Urothelium cell line (cell line): ENCODE results near the gene LRRC1.
A peak's percentile ranks its signal among the peaks of the same experiment; 100 is the strongest.

ENCODE experiments used
- DNase-seq: peaks from one replicate; pipeline ENCODE4 v3.0.0; 2011; ENCODE audit warnings: low spot score, mixed read lengths
- FAIRE-seq: peaks from 2 replicates; lab custom pipeline; 2011; peaks lifted over from hg19 to GRCh38; lab: Jason Lieb, UNC

LRRC1 gene

GRCh38 chr6:53920881-53921280, 126.1 kb downstream of the LRRC1 start:
- DNase-seq (no peak), FAIRE-seq (no peak)

DNA sequence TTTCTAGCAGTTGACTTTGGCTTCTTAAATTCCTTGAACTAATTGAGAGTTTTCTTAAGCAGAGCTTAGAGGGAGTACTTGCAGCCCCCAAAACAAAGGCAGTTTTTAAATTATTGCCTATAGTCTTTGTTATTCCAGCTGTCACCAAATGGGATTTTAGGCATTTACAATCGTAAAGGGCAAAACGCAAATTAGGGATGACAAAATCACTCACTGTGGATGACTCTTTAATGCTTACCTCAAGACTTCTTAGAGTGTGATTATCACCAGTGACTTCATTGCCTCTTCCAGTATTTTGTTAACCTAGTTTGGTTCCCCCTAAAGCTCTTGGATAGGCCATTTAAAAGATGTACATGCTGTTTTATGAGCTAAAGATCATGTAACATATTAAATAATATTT, 126.8 kb downstream of the LRRC1 start:
- DNase-seq: no peak
- no peak for FAIRE-seq

DNA sequence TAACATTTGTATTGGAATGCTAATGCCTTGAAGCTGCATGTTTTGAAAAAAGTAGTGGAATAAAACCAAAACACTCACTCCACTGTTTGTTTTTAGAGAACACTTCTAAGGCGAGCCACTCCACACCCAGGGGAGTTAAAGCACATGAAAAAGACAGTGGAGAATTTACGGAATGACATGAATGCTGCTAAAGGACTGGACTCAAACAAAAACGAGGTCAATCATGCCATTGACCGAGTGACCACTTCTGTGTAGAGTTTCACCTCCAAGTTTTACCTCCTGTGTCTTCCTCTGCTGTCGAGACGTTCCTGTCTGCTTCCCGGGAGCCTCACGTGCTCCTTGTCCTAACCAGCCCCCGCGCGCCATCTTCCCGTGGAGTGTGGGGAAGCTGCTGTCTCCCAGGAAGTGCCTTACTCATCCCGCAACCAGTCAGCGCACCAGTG, 127.8 kb downstream of the LRRC1 start:
- DNase-seq (no peak), FAIRE-seq (no peak)

DNA sequence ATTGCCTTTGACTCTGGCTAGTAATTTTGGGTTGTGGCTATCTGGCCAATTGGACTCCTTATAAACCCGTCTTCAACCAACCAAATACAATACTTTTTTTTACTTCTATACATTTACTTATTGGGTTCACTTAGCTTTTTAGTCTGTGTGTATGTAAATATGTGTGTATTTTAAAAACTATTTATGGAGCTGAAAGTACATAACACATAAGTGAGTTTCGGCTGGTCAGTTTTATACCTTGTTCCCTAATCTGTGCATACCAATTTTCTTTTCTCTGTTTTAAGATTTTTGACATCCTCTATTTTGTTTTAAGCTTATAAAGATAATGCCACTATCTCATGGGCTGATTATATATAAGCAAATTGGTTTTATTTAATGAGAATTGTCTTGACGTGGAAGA, 129.5 kb downstream of the LRRC1 start:
- no peak for DNase-seq
- FAIRE-seq: no peak

GRCh38 chr6:53924821-53925422, 130.1 kb downstream of the LRRC1 start:
- DNase-seq (no peak), FAIRE-seq (no peak)

DNA sequence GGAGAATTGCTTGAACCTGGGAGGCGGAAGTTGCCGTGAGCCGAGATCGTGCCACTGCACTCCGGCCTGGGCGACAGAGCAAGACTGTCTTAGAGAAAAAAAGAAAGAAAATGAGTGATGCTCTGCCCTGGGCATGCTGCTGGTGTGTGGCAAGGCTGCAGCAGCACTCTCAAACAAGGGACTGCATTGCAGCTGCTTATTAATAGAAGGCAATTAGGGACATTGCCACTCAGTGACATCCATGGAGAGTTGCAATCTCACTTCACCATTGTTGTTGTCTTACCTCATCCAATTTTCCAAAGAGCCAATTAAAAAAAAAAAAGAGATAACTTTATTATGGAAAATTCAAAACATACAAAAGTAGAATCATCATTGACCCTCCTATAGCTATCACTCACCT, 131.1 kb downstream of the LRRC1 start:
- DNase-seq: no peak
- no peak for FAIRE-seq

- DNase-seq (peak; percentile 52), FAIRE-seq (peak; percentile 40)
Measured at GRCh38 chr6:53926505-53926904, 131.7 kb downstream of the LRRC1 start.

GRCh38 chr6:53928641-53929040, 133.8 kb downstream of the LRRC1 start:
- FAIRE-seq: no peak

GRCh38 chr6:53929041-53929820, 134.4 kb downstream of the LRRC1 start:
- no peak for DNase-seq
- FAIRE-seq: no peak

More at GRCh38 chr6:53928641-53929040, 133.8 kb downstream of the LRRC1 start:
- DNase-seq: no peak

DNA sequence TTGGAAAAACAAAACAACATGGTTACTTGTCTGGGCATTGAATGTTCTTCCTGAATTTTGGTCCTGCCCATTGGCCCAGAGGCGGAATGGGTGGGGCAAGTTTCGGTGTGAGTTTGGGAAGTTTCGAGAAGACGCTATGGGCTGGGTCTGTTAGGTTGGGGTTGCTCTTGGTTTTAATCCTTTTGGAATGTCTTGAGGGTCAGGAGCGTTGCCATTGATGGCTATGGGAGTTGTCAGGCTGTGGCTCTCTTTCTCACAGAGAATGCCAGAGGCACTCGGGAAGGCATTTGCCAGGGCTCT, 135.0 kb downstream of the LRRC1 start:
- no peak for DNase-seq
- FAIRE-seq: no peak

DNA sequence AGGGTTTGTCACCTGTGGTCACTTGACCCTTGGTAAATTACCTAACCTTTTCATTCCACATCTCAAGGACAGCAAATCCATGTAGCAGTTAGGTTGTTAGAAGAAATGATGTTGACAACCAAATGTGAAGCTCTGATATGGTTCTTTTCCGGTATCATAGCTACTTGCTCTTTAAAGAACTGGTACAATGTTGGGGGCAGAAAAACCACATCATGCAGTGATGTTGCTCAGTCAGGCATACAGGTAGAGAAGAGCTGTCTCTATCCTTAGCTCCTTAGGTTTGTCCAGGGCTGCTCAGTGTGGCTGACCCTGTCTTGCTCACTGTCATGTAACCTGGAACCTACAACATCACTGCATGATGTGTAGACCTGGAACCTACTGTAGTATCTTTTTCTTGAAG, 135.5 kb downstream of the LRRC1 start:
- FAIRE-seq: no peak
- DNase-seq: no peak

DNA sequence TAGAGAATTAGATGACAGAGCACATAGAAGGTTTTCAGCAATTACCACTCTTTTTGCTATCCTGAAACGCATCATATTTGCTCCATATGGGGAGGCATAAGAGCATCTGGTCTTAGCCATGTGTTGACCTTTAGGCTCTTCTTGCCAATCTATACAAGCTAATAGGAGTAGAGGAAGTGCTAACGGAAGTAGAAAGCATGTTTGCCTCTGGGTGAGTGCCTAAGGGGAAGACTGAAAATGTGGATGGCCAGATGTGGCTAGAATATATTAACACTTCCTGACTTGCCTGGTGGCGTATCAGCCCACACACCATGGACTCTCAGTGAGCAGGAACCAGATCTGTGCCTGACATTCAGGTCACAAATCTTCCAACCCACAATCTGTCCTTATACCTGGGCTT, 136.3 kb downstream of the LRRC1 start:
- FAIRE-seq (no peak), DNase-seq (no peak)

DNA sequence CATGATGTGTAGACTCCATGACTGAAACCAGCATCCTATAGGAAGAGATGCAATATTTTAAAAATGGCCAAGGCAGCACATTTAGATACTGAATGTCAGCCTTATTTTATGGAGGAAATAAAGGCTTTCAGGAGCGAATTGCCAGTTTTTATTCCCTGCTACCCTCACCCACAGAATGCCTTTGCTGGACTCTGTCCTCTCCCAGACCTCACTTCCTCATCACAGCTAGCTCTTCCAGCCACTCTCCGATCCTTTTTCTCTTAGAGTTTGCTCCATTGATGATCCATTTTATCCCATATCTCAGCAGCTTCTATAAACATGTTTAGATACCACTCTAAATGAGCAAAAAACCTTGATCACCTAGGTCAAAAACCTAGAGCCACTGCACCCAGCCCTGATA, 137.7 kb downstream of the LRRC1 start:
- DNase-seq (no peak), FAIRE-seq (no peak)

GRCh38 chr6:53934023-53934422, 139.2 kb downstream of the LRRC1 start:
- FAIRE-seq: no peak

DNA sequence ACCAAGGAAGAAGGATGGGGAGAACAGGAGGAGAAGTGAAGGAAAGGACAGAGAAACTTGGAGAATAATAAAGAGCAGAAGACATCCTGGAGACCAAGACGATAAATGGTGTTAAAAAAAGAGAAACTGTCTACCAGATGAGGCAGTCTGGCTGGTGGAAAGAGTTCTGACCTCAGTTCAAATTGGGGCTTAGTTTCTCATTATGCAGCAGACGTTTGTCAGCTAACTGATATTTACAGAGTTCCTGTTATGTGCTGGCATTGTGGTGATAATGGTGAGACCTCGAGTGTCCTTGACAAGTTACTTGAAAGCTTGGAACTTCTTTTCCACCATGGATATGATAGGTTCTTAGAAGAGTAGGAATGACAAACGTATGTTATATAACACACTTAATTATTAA, 142.7 kb downstream of the LRRC1 start:
- no peak for DNase-seq

More at GRCh38 chr6:53934023-53934422, 139.2 kb downstream of the LRRC1 start:
- no peak for DNase-seq

DNA sequence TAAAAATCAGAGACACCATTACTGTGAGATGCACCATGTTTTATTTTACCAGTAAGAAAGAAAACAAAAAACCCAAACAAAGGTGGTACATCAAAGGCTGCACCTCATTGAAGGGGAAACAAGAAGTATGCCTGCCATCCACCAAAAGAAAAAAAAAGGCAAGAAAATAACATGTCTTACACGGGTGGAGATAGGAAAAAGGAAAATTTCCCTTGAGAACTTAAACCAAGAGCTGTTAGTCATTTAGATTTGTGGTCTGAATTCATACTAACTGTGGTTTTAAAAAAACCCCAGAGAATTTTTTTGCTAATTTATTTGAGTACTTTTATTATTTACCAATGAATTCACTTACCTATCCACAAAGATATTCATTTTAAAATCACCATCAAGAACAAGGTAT, 144.0 kb downstream of the LRRC1 start:
- FAIRE-seq: no peak

More for the DNA sequence above, 142.7 kb downstream of the LRRC1 start:
- no peak for FAIRE-seq

GRCh38 chr6:53939830-53940229, 145.0 kb downstream of the LRRC1 start:
- DNase-seq (no peak), FAIRE-seq (no peak)

More for the DNA sequence above, 144.0 kb downstream of the LRRC1 start:
- DNase-seq: no peak

DNA sequence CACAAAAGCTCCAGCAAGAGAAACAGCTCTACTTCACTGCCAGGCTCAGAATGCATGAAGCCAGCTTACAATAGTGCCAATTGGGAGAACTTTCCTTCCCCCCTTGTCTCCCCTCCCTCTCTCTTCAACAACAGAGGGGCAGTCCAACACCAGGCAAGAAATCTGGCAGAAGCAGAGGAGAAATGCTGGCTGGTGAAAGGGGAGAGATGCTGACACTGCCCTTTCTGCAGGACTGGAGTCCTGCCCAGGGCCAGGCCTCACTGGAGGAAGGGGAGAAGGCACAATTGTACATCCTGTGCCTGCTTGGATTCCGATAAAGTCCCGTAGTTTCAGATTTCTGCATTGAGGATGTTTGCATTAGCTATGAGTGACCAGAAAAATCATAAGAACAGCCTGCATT, 148.6 kb downstream of the LRRC1 start:
- DNase-seq (no peak), FAIRE-seq (no peak)

- FAIRE-seq (no peak), DNase-seq (no peak)
Measured at GRCh38 chr6:53944091-53944490, 149.3 kb downstream of the LRRC1 start.

DNA sequence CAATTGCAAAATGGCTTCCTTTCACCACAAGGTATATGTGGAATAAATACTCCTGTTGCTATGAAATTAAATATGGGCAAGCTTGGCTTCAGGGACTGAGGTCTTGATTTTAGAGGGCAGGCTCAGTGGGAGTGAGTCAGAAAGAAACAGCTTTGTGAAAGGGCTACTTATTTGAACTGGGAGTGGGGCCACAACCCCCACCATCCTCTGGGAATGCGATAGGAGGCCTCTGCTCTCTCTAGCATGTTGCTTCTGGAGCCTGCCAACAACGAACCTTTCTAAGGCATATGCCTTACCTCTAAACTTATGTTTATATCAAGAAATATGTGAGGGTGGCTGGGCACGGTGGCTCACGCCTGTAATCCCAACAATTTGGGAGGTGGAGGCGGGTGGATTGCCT, 149.7 kb downstream of the LRRC1 start:
- DNase-seq (no peak), FAIRE-seq (no peak)

GRCh38 chr6:53945765-53946407, 151.1 kb downstream of the LRRC1 start:
- FAIRE-seq: peak; percentile 93
- no peak for DNase-seq

DNA sequence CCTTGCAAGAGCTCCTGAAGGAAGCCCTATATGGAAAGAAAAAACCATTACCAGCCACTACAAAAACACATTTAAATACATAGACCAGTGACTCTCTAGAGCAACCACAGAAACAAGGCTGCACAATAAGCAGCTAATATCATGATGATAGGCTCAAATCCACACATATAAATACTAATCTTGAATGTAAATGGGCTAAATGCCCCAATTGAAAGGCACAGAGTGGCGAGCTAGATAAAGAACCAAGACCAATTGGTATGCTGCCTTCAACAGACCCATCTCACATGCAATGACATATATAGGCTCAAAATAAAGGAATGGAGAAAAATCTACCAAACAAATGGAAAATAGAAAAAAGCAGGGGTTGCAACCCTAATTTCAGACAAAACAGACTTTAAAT, 153.0 kb downstream of the LRRC1 start:
- DNase-seq (no peak), FAIRE-seq (no peak)
